GM13977 (cell line): ENCODE measurements around the gene ACSM4.
"Not testable (repeated sequence)": the region's sequence is repeated elsewhere in the genome, so short reads cannot be mapped to it uniquely, and the experiment has no call there.

Experiments
- DNase-seq: peaks from one replicate; pipeline ENCODE4 v3.0.0; 2012; ENCODE audit warnings: low spot score
- in situ Hi-C: fragments of 300-500 bp; cut with MboI; formaldehyde crosslinking; loops from one replicate; pipeline ENCODE4 v1.12.0; 2022; ENCODE audit warnings: low sequenced_read_pairs, low pct_unique_long_range_greater_than_20kb, mixed read lengths, inconsistent platforms; ENCODE audit not compliant: unreplicated experiment
- TF ChIP-seq, protein P1 (sequence below): IDR thresholded peaks from 2 replicates; pipeline ENCODE4 v1.5.1; 2012; ENCODE audit warnings: mild to moderate bottlenecking, control low read depth; ENCODE audit not compliant: insufficient read depth; ENCODE audit errors: extremely low read depth, missing control alignments

Gene ACSM4, protein sequence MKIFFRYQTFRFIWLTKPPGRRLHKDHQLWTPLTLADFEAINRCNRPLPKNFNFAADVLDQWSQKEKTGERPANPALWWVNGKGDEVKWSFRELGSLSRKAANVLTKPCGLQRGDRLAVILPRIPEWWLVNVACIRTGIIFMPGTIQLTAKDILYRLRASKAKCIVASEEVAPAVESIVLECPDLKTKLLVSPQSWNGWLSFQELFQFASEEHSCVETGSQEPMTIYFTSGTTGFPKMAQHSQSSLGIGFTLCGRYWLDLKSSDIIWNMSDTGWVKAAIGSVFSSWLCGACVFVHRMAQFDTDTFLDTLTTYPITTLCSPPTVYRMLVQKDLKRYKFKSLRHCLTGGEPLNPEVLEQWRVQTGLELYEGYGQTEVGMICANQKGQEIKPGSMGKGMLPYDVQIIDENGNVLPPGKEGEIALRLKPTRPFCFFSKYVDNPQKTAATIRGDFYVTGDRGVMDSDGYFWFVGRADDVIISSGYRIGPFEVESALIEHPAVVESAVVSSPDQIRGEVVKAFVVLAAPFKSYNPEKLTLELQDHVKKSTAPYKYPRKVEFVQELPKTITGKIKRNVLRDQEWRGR

DNA sequence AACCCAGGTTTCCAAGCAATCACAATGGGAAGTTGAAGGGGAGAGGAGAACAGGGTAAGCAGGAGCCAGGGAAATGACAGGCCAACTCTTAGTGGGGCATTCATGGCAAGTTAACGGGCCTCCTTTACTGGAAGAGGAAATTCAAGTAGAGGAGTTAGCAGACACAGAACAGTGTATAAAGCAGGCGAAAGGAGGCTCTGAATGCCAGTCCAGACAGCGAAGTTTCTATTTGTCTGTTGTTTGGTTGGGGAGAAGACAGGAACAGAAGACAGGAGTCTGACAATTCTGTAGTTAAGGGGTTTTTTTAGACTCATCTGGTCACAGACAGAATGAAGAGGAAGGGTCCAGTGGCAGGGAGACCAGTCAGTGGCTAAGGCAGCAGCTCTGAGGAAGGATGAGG is at the start of gene ACSM4:
Gene ACSM4 (plus strand): TSS at position 301 of the 400 bp plus-strand sequence. CDS start 260 bp downstream, outside the sequence.
- TF ChIP-seq, protein P1, sequence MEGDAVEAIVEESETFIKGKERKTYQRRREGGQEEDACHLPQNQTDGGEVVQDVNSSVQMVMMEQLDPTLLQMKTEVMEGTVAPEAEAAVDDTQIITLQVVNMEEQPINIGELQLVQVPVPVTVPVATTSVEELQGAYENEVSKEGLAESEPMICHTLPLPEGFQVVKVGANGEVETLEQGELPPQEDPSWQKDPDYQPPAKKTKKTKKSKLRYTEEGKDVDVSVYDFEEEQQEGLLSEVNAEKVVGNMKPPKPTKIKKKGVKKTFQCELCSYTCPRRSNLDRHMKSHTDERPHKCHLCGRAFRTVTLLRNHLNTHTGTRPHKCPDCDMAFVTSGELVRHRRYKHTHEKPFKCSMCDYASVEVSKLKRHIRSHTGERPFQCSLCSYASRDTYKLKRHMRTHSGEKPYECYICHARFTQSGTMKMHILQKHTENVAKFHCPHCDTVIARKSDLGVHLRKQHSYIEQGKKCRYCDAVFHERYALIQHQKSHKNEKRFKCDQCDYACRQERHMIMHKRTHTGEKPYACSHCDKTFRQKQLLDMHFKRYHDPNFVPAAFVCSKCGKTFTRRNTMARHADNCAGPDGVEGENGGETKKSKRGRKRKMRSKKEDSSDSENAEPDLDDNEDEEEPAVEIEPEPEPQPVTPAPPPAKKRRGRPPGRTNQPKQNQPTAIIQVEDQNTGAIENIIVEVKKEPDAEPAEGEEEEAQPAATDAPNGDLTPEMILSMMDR = no peak
- in situ Hi-C loops = no loop called here
- DNase-seq = no peak

DNA sequence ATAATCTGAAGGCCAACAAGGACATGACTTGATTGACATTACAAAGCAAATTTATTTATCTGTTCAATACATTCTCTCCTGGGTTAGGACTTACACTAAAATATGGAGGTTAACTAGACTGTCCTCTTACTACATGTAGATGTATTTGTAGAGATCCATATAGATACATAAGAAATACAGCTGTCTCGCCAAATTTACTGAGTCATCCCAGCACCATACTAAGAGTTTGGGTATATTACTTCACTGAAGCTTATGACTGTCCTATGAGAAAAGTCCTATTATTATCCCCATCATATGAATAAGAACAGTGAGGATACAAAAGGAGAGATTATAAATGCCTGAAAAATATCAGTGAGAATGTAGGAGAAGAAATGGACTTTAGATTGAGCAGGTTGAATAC is 44.8 kb upstream of the ACSM4 start:
- in situ Hi-C loops = no loop called here

DNA sequence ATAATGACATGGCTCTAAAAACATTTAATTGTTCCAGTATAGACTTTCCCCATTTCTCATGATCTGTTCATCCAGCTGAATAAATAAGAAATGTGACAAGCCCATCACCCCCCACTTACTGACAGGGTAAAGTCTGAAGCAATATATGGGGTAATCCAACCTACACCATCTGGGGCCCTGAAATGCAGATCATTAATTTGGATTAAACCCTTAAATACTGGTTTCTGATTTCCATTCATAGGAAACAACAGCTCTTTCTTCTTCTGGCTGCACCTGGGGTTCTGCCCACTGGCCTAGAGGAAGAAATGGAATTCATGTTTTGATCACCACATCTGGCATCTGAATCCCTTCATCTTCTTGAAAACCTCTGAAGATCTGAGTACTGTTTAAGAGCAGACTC is 39.3 kb upstream of the ACSM4 start:
- no peak for DNase-seq
- in situ Hi-C loops = no loop called here
- TF ChIP-seq, protein P1 = no peak

More for the DNA sequence above, 44.8 kb upstream of the ACSM4 start:
- no peak for DNase-seq
- TF ChIP-seq, protein P1 = no peak

DNA sequence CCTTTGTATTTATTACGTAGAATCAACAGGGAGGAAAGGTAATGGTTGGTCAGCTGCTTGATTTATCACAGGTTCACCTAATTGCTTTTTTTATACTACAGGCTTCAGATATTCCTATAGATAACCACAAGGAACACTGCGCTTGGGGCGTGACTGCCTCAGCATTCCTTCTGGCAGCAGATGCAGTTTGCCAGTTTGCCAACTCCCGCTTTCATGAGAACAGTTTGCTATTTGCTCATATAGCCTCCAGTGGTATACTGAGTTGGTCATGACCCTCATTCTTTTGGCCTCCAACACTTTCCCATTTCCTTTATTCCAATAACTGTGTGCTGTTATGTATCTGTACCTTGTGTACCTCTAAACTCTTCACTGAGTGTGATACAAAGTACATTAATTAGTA is 38.6 kb upstream of the ACSM4 start:
- in situ Hi-C loops = no loop called here
- TF ChIP-seq, protein P1 = no peak

DNA sequence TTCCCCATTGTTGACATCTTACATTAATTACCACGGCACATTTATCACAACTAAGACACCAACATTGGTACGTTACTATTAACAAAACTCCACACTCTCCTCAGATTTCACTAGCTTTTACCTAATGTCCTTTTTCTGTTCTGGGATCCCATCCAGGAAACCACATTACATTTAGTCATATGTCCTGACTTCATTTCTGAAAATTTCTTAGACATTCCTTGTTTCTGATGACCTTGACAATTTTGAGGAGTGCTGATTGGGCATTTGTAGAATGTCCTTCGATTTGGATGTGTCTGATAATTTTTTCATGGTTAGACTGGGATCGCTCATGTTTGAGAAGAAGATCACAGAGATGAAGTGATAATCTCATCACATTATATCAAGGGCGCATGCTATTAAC is 34.6 kb upstream of the ACSM4 start:
- DNase-seq = no peak
- in situ Hi-C loops = no loop called here
- TF ChIP-seq, protein P1 = no peak

More for the DNA sequence above, 38.6 kb upstream of the ACSM4 start:
- DNase-seq = no peak

DNA sequence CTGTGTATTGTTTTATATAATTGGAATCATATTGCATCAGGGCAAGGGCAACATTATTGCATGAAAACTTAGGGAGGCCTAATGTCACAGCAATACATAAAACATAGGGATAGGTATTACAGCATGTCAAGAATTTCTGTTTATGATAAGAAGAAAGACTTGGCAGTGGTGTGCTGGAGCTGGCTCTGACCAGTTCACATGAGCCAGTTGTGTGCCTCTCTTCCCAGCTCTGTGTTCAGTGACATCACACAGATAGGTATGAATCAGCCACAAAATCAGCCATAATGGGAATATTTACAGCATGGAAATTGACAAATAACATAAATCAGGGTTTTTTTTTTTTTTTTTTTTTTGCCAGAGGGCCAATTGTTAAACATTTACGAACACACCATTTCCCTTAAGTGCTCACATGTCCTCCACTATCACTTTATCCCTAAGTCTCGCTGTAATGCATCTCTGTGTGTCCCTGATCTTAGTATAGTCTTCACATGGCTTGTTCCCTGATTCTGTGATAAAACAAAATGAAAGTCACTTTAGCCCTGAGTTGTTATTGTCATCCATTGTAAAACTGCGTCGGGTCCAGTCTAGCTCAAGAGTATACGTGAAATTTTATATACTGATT is 31.9 kb upstream of the ACSM4 start:
- DNase-seq = no peak
- TF ChIP-seq, protein P1 = no peak
- in situ Hi-C loops = no loop called here

DNA sequence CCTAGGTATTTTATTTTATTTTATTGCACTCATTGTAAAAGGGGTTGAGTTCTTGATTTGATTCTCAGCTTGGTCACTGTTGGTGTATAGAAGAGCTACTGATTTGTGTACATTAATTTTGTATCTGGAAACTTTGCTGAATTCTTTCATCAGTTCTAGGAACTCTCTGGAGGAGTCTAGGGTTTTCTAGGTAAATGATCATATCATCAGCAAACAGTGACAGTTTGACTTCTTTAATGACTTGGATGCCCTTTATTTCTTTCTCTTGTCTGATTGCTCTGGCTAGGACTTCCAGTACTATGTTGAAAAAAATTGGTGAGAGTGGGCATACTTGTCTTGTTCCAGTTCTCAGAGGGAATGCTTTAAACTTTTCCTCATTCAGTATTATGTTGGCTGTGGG is 28.4 kb upstream of the ACSM4 start:
- DNase-seq, in situ Hi-C loops: not testable (repeated sequence)
